Uterus (tissue), 2 donors: ENCODE data around the gene PPM1H.

Experiments
- CTCF ChIP-seq, 4 experiments: fragments of 200-600 bp in 2 of 4; fragments of 450-650 bp in 2 of 4; sonication (generic) in 2 of 4; IDR thresholded peaks; one replicate each; pipeline ENCODE4 v1.5.1; 2016 to 2019; ENCODE audit warnings: antibody characterized with exemption in 4 of 4, mild to moderate bottlenecking in 2 of 4, moderate library complexity in 1 of 4
- POLR2A ChIP-seq, 2 donors: fragments of 450-650 bp; IDR thresholded peaks; one replicate each; pipeline ENCODE4 v1.6.1; 2016; ENCODE audit warnings: antibody characterized with exemption in 2 of 2, mild to moderate bottlenecking in 1 of 2, moderate library complexity in 1 of 2

- TF ChIP-seq CTCF (IDR thresholded peaks at IDR 0.05) (no peak), POLR2A (IDR thresholded peaks at IDR 0.05) (no peak)
Measured at GRCh38 chr12:62899568-62900390, 35.2 kb downstream of the PPM1H start.
